Measurements from ENCODE around the gene RAPGEF4. TPM values are rescaled to one million over a fixed set of nuclear protein-coding genes. Genes with fewer than 3 reads are reported as not detected.
A peak's percentile ranks its signal among the peaks of the same experiment; 100 is the strongest.

The RAPGEF4 gene
- polyA plus RNA-seq, 3 donors from 2014 or later, result not detected

GRCh38 chr2:172927641-172928357 lies 192.2 kb downstream of the RAPGEF4 start:
- no peak overlapping the region for H3K27ac Mint-ChIP-seq

GRCh38 chr2:172928756-172929155 lies 193.1 kb downstream of the RAPGEF4 start:
- H3K27ac Mint-ChIP-seq, result no peak overlapping the region
- peaks cover 0 to 3% (median 2%) of the 10 kb centered on the region in 3 donors for H3K27me3 Mint-ChIP-seq (ENCODE audit: low read depth in 3 of 3)
- no peak for DNase-seq
- H3K9me3 Mint-ChIP-seq, result peaks cover 0 to 2% (median 0%) of the 10 kb centered on the region in 6 donors
- no peaks in the 10 kb centered on the region for H3K36me3 Mint-ChIP-seq
- no peaks in the 10 kb centered on the region for H3K4me1 Mint-ChIP-seq
- no peak overlapping the region for H3K4me3 Mint-ChIP-seq

More at GRCh38 chr2:172927641-172928357, 192.2 kb downstream of the RAPGEF4 start:
- H3K4me3 Mint-ChIP-seq, result no peak overlapping the region
- no peak for DNase-seq
- H3K27me3 Mint-ChIP-seq (ENCODE audit: low read depth in 3 of 3), result peaks cover 0 to 3% (median 2%) of the 10 kb centered on the region in 3 donors
- no peaks in the 10 kb centered on the region for H3K4me1 Mint-ChIP-seq
- no peaks in the 10 kb centered on the region for H3K36me3 Mint-ChIP-seq
- no peaks in the 10 kb centered on the region for H3K9me3 Mint-ChIP-seq

- H3K27ac Mint-ChIP-seq, result no peak overlapping the region
- H3K36me3 Mint-ChIP-seq, result no peaks in the 10 kb centered on the region
- H3K4me1 Mint-ChIP-seq, result no peaks in the 10 kb centered on the region
- no peak for DNase-seq
- no peak overlapping the region for H3K4me3 Mint-ChIP-seq
- H3K27me3 Mint-ChIP-seq (ENCODE audit: low read depth in 3 of 3), result peaks cover 2 to 3% (median 2%) of the 10 kb centered on the region in 3 donors
- H3K9me3 Mint-ChIP-seq, result peaks cover 0 to 2% (median 0%) of the 10 kb centered on the region in 6 donors
Measured at GRCh38 chr2:172929644-172930043, 194.0 kb downstream of the RAPGEF4 start.

- no peak overlapping the region for H3K4me3 Mint-ChIP-seq
- H3K36me3 Mint-ChIP-seq, result no peaks in the 10 kb centered on the region
- H3K27ac Mint-ChIP-seq, result no peak overlapping the region
- H3K27me3 Mint-ChIP-seq (ENCODE audit: low read depth in 3 of 3), result peaks cover 0 to 6% (median 2%) of the 10 kb centered on the region in 3 donors
- no peaks in the 10 kb centered on the region for H3K4me1 Mint-ChIP-seq
- no peak for DNase-seq
- H3K9me3 Mint-ChIP-seq, result peaks cover 0 to 2% (median 0%) of the 10 kb centered on the region in 6 donors
Measured at GRCh38 chr2:172930871-172931255, 195.2 kb downstream of the RAPGEF4 start.

DNA sequence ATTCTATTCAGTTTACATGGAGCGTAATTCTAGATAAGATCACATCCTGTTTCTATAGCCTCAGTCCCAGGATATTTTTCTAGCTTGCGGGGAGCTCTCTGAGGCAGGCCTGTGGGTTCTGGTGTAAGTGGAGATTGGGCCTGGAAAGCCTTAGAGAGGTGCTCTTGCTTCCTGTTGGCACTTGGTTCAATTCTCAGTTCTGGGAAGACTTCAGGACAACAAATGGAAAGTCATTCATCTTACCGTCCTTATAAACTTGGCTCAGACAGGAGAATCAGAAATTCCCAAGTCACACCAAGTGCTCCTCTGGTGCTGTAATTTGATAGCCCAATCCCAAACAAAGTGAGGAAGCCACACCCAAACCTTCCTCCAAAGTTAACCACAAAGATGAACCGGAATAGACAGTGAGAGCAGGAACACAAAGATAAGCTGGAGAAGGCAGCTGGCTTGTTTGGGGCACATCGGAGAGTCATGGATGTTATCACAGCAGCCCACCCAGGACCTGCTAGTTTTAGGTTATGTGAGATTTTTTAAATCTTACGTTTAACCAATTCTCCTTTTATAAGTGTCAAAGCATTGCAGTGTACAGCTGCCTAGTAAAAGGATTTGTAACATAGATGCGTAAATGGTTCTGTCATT lies 195.7 kb downstream of the RAPGEF4 start:
- Mint-ChIP-seq H3K4me1 (no peaks in the 10 kb centered on the region), H3K27ac (no peak overlapping the region), H3K36me3 (no peaks in the 10 kb centered on the region), H3K4me3 (no peak overlapping the region), H3K27me3 (ENCODE audit: low read depth in 3 of 3) (peaks cover 0 to 6% (median 2%) of the 10 kb centered on the region in 3 donors), H3K9me3 (peaks cover 0 to 2% (median 0%) of the 10 kb centered on the region in 6 donors)
- DNase-seq, result no peak

DNA sequence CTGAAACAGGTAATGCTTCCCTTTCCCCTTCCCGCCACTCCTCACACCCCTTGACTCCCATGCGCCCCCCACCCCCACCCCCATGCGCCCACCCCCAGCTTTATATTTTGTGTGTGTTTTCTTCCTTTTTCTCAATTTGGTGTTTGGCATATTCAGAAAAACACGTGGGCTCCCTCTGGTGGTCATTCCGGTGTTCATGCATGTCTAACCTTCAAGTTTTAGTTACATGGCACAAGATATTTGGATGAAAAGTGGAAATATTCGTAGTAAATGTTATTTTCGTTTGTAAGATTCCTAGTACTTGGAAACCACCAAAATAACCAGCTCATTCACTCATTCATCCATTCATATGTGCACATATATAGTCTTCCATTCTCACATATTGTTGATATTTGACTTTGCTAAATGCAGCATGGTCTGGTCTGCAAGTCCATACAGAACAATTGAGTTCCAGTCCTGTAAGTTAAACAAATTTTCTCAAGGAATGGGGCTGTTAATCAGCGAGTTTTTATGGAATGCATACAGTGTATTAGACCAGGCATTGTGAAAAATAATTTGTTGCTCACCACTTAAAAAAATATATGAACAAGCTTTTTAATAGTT lies 196.4 kb downstream of the RAPGEF4 start:
- peaks cover 0 to 6% (median 2%) of the 10 kb centered on the region in 3 donors for H3K27me3 Mint-ChIP-seq (ENCODE audit: low read depth in 3 of 3)
- peak; percentile 6 to 30 (median 21) for DNase-seq
- peaks cover 0 to 2% (median 0%) of the 10 kb centered on the region in 6 donors for H3K9me3 Mint-ChIP-seq
- H3K36me3 Mint-ChIP-seq, result no peaks in the 10 kb centered on the region
- H3K4me1 Mint-ChIP-seq, result no peaks in the 10 kb centered on the region
- H3K4me3 Mint-ChIP-seq, result no peak overlapping the region
- no peak overlapping the region for H3K27ac Mint-ChIP-seq

- Mint-ChIP-seq H3K4me3 (no peak overlapping the region), H3K27me3 (ENCODE audit: low read depth in 3 of 3) (peaks cover 2 to 17% (median 4%) of the 10 kb centered on the region in 3 donors), H3K4me1 (no peaks in the 10 kb centered on the region), H3K9me3 (peaks cover 0 to 5% (median under 1%) of the 10 kb centered on the region in 6 donors), H3K36me3 (no peaks in the 10 kb centered on the region), H3K27ac (no peak overlapping the region)
- DNase-seq, result no peak
Measured at GRCh38 chr2:172937884-172938712, 202.5 kb downstream of the RAPGEF4 start.

- Mint-ChIP-seq H3K4me3 (no peak overlapping the region), H3K36me3 (no peaks in the 10 kb centered on the region), H3K9me3 (peaks cover 0 to 5% (median 0%) of the 10 kb centered on the region in 6 donors), H3K27ac (no peak overlapping the region), H3K4me1 (no peaks in the 10 kb centered on the region), H3K27me3 (ENCODE audit: low read depth in 3 of 3) (peaks cover 2 to 17% (median 4%) of the 10 kb centered on the region in 3 donors)
- no peak for DNase-seq
Measured at GRCh38 chr2:172938713-172939375, 203.2 kb downstream of the RAPGEF4 start.

DNA sequence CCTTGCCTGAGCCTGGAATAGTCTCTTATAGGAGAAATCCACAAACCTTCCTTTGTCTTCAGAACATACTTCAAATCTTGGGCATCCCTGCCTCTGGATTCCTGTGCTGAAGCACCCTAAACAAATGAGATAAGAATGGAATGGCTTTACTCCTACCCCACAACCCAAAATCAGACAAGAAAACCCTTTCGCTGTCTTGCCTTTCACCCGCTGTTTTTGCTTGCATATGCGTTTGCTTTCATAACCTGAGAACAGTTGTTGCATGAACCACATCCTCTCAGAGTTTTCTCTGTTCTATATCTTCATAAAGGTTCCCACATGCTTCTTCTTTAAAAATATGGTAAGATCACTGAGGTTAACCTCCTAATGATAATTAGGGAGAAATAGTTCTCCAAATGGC lies 207.9 kb downstream of the RAPGEF4 start:
- DNase-seq, result no peak
- Mint-ChIP-seq H3K4me3 (no peak overlapping the region), H3K36me3 (peaks cover 0 to 4% (median 0%) of the 10 kb centered on the region in 3 donors), H3K27ac (no peak overlapping the region), H3K27me3 (ENCODE audit: low read depth in 3 of 3) (peaks cover 2 to 12% (median 6%) of the 10 kb centered on the region in 3 donors), H3K4me1 (no peaks in the 10 kb centered on the region), H3K9me3 (peaks cover 0 to 5% (median 0%) of the 10 kb centered on the region in 6 donors)

- peaks cover 0 to 5% (median 0%) of the 10 kb centered on the region in 6 donors for H3K9me3 Mint-ChIP-seq
- H3K4me1 Mint-ChIP-seq, result no peaks in the 10 kb centered on the region
- no peak overlapping the region for H3K4me3 Mint-ChIP-seq
- DNase-seq, result no peak
- H3K27ac Mint-ChIP-seq, result no peak overlapping the region
- peaks cover 0 to 12% (median 6%) of the 10 kb centered on the region in 3 donors for H3K27me3 Mint-ChIP-seq (ENCODE audit: low read depth in 3 of 3)
- H3K36me3 Mint-ChIP-seq, result peaks cover 0 to 4% (median 0%) of the 10 kb centered on the region in 3 donors
Measured at GRCh38 chr2:172944022-172944793, 208.6 kb downstream of the RAPGEF4 start.

- no peak overlapping the region for H3K4me3 Mint-ChIP-seq
Measured at GRCh38 chr2:172944794-172945509, 209.3 kb downstream of the RAPGEF4 start.

DNA sequence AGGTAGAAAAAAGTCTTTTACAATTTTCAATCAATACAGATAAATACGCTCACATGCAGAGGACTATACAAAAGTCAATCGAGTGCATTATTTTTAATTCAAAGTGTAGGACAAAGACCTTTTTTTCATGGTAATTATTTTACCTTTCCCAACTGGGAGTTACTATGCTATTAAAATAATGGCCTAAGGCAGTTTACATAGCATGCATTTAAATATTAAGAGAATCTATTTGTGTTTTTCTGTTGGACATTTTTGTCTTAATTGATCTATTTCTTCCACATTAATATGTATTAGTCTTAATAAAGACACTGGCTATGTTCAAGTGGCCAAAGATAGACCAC lies 209.8 kb downstream of the RAPGEF4 start:
- H3K4me3 Mint-ChIP-seq, result no peak overlapping the region
- peaks cover 0 to 4% (median 0%) of the 10 kb centered on the region in 3 donors for H3K36me3 Mint-ChIP-seq
- no peak overlapping the region for H3K27ac Mint-ChIP-seq
- peaks cover 0 to 14% (median 6%) of the 10 kb centered on the region in 3 donors for H3K27me3 Mint-ChIP-seq (ENCODE audit: low read depth in 3 of 3)
- peaks cover 0 to 4% (median 0%) of the 10 kb centered on the region in 6 donors for H3K9me3 Mint-ChIP-seq
- no peak for DNase-seq
- no peaks in the 10 kb centered on the region for H3K4me1 Mint-ChIP-seq

More at GRCh38 chr2:172944794-172945509, 209.3 kb downstream of the RAPGEF4 start:
- H3K27me3 Mint-ChIP-seq (ENCODE audit: low read depth in 3 of 3), result peaks cover 0 to 13% (median 6%) of the 10 kb centered on the region in 3 donors
- peaks cover 0 to 4% (median 0%) of the 10 kb centered on the region in 3 donors for H3K36me3 Mint-ChIP-seq
- no peak for DNase-seq
- peaks cover 0 to 5% (median 0%) of the 10 kb centered on the region in 6 donors for H3K9me3 Mint-ChIP-seq
- H3K27ac Mint-ChIP-seq, result no peak overlapping the region
- no peaks in the 10 kb centered on the region for H3K4me1 Mint-ChIP-seq

Measured in immature natural killer cell (primary cell).